Tibial nerve (tissue), 4 donors: ENCODE results near the gene ARHGAP44. TPM values are rescaled to one million over a fixed set of nuclear protein-coding genes. Genes with fewer than 3 reads are reported as not detected.

Experiments used
- DNase-seq, 2 donors: peaks; one replicate each; pipeline ENCODE4 v3.0.0-alpha.2; 2019; ENCODE audit warnings: low spot score in 2 of 2
- H3K27ac ChIP-seq, 4 donors: fragments of 200-600 bp; sonication (generic) in 3 of 4; one replicate each; pipeline ENCODE4 v1.5.1; 2017 to 2019; ENCODE audit warnings: mild to moderate bottlenecking in 1 of 4
- H3K27me3 ChIP-seq, 2 donors: fragments of 200-600 bp; sonication (generic) in 1 of 2; one replicate each; pipeline versions ENCODE4 v1.5.1 to v1.6.0; 2017 to 2019
- H3K36me3 ChIP-seq, 3 donors: fragments of 200-600 bp; sonication (generic); one replicate each; pipeline ENCODE4 v1.5.1; 2018 to 2019
- H3K4me1 ChIP-seq, 4 donors: fragments of 200-600 bp; sonication (generic) in 3 of 4; one replicate each; pipeline ENCODE4 v1.5.1; 2017 to 2019
- H3K4me3 ChIP-seq, 4 donors: fragments of 200-600 bp; sonication (generic) in 3 of 4; one replicate each; pipeline ENCODE4 v1.5.1; 2017 to 2019; ENCODE audit warnings: mild to moderate bottlenecking in 1 of 4, moderate library complexity in 1 of 4
- H3K9me3 ChIP-seq, 4 donors: fragments of 200-600 bp; sonication (generic) in 3 of 4; one replicate each; pipeline ENCODE4 v1.5.1; 2017 to 2019
- EP300 ChIP-seq, 2 donors: sonication (generic); formaldehyde crosslinking; IDR thresholded peaks; one replicate each; pipeline ENCODE4 v1.6.1; 2017; ENCODE audit warnings: antibody characterized with exemption in 2 of 2, mild to moderate bottlenecking in 1 of 2
- POLR2A ChIP-seq, 2 donors: fragments of 450-650 bp; IDR thresholded peaks; one replicate each; pipeline ENCODE4 v1.6.1; 2017; ENCODE audit warnings: antibody characterized with exemption in 2 of 2, mild to moderate bottlenecking in 2 of 2, moderate library complexity in 2 of 2
- WGBS, 2 donors: methylation state at CpG; one replicate each; pipeline ENCODE4 v1.1.5; 2018; 5-methylcytosine and 5-hydroxymethylcytosine counted together
- total RNA-seq, 4 donors: library from RNA; depleted of rRNA; stranded (reverse); fragments of >200 nt; gene quantifications; one replicate each; pipeline ENCODE4 v1.1.0, GENCODE V29; 2016
- TF ChIP-seq, protein P1 (sequence below), 5 experiments: fragments of 200-600 bp in 3 of 5; fragments of 450-650 bp in 2 of 5; sonication (generic) in 3 of 5; IDR thresholded peaks; one replicate each; pipeline ENCODE4 v1.5.1; 2016 to 2019; ENCODE audit warnings: antibody characterized with exemption in 5 of 5, mild to moderate bottlenecking in 3 of 5, moderate library complexity in 2 of 5

The ARHGAP44 gene
- total RNA-seq, 4 donors from 2014 or later, result 1.6 to 4.6 (median 2.7) TPM

DNA sequence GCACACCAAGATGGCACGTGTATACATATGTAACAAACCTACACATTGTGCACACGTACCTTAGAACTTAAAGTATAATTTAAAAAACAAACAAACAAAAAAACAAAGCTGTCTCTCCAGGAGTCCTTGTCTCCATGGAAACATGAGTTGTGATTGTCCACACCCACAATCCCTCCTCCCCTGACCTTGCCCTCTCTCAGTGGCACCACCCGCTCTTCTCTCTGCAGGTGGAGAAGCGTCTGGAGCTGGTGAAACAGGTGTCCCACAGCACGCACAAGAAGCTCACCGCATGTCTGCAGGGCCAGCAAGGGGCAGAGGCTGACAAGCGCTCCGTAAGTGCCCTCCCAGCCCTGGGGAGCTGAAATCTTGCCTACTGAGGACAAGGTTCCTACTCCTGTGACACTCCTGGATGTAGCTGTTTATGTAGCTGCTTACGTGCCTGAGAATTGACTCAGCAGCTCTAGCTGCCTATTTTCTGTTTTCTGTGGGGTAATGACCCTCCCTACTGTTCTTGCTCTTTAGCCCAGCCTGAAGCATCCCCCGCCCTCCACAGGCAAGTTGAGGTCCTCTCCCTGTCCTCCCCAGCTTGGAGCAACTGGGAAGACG lies 107.0 kb downstream of the ARHGAP44 start:
- H3K27ac ChIP-seq, result no peak overlapping the region
- no peaks in the 10 kb centered on the region for H3K27me3 ChIP-seq
- 82 to 85% methylated on average over 11 of the region's 11 CpGs for WGBS, 2 donors
- TF ChIP-seq, protein P1, sequence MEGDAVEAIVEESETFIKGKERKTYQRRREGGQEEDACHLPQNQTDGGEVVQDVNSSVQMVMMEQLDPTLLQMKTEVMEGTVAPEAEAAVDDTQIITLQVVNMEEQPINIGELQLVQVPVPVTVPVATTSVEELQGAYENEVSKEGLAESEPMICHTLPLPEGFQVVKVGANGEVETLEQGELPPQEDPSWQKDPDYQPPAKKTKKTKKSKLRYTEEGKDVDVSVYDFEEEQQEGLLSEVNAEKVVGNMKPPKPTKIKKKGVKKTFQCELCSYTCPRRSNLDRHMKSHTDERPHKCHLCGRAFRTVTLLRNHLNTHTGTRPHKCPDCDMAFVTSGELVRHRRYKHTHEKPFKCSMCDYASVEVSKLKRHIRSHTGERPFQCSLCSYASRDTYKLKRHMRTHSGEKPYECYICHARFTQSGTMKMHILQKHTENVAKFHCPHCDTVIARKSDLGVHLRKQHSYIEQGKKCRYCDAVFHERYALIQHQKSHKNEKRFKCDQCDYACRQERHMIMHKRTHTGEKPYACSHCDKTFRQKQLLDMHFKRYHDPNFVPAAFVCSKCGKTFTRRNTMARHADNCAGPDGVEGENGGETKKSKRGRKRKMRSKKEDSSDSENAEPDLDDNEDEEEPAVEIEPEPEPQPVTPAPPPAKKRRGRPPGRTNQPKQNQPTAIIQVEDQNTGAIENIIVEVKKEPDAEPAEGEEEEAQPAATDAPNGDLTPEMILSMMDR (IDR thresholded peaks at IDR 0.05), result no peak
- TF ChIP-seq POLR2A (IDR thresholded peaks at IDR 0.05), result no peak
- TF ChIP-seq EP300 (IDR thresholded peaks at IDR 0.05), result no peak
- DNase-seq, result no peak
- H3K4me1 ChIP-seq, result no peaks in the 10 kb centered on the region
- H3K36me3 ChIP-seq, result no peaks in the 10 kb centered on the region
- no peak overlapping the region for H3K4me3 ChIP-seq
- peaks cover 0 to 26% (median 0%) of the 10 kb centered on the region in 4 donors for H3K9me3 ChIP-seq

- no peak for DNase-seq
- TF ChIP-seq EP300 (IDR thresholded peaks at IDR 0.05) (no peak), POLR2A (IDR thresholded peaks at IDR 0.05) (no peak)
- TF ChIP-seq, protein P1 (IDR thresholded peaks at IDR 0.05), result no peak
- Histone ChIP-seq H3K4me3 (no peak overlapping the region), H3K27ac (no peak overlapping the region), H3K4me1 (no peaks in the 10 kb centered on the region), H3K27me3 (no peaks in the 10 kb centered on the region), H3K36me3 (no peaks in the 10 kb centered on the region), H3K9me3 (peaks cover 0 to 19% (median 0%) of the 10 kb centered on the region in 4 donors)
- WGBS, 2 donors, result 55 to 59% methylated on average over 3 of the region's 3 CpGs
Observed at GRCh38 chr17:12898110-12898509, 108.8 kb downstream of the ARHGAP44 start.

DNA sequence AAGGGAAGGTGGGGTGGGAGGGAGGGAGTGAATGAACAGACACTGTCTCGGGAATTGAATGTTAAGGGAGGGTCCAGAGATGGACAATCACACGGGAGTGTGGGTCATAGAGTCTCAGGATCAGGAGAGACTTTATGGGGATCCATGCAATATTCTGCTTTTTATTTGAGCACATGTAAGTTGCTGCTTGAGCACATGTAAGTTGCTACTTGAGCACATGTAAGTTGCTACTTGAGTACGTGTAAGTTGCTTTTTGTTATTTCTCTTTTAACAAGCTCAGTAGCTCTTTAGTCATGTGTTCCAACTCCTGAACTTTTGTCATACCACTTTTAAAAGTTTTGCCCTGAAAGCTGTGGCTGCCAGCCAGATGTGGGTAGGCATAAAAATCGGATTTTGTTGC lies 110.3 kb downstream of the ARHGAP44 start:
- no peak for DNase-seq
- peaks cover 0 to 13% (median 0%) of the 10 kb centered on the region in 4 donors for H3K9me3 ChIP-seq
- H3K4me3 ChIP-seq, result no peak overlapping the region
- H3K36me3 ChIP-seq, result no peaks in the 10 kb centered on the region
- H3K27me3 ChIP-seq, result no peaks in the 10 kb centered on the region
- TF ChIP-seq, protein P1 (IDR thresholded peaks at IDR 0.05), result no peak
- 64 to 76% methylated on average over 4 of the region's 4 CpGs for WGBS, 2 donors
- H3K4me1 ChIP-seq, result no peaks in the 10 kb centered on the region
- no peak overlapping the region for H3K27ac ChIP-seq

DNA sequence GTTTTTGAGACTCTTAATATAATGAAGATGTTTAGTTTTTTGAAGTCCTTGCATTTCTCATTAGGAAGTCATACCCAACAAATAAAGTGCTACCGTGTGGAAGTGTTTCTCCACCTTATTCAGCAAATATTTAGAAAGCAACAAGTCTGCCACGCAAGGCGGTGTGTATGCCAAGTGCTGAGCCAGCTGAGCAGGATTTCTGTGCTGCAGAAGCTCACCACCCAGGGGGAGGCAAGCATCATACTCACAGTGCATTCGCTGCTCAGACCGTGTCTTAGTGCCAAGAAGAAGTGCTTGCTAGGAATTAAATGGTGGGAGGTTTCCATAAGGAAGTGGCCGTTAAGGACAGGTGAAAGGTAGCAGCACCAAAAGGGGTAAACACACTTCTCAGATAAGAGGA lies 111.2 kb downstream of the ARHGAP44 start:
- no peak for TF ChIP-seq POLR2A (IDR thresholded peaks at IDR 0.05)
- TF ChIP-seq, protein P1 (IDR thresholded peaks at IDR 0.05), result no peak
- no peak for TF ChIP-seq EP300 (IDR thresholded peaks at IDR 0.05)
- H3K36me3 ChIP-seq, result no peaks in the 10 kb centered on the region
- H3K27me3 ChIP-seq, result no peaks in the 10 kb centered on the region
- H3K27ac ChIP-seq, result no peak overlapping the region
- no peak for DNase-seq
- 94 to 95% methylated on average over 6 of the region's 6 CpGs for WGBS, 2 donors
- no peak overlapping the region for H3K4me3 ChIP-seq
- peaks cover 0 to 13% (median 0%) of the 10 kb centered on the region in 4 donors for H3K9me3 ChIP-seq
- H3K4me1 ChIP-seq, result no peaks in the 10 kb centered on the region

- no peak overlapping the region for H3K27ac ChIP-seq
- no peak for DNase-seq
- no peaks in the 10 kb centered on the region for H3K36me3 ChIP-seq
- TF ChIP-seq, protein P1 (IDR thresholded peaks at IDR 0.05), result no peak
- TF ChIP-seq POLR2A (IDR thresholded peaks at IDR 0.05) (no peak), EP300 (IDR thresholded peaks at IDR 0.05) (no peak)
- peaks cover 0 to 16% (median 0%) of the 10 kb centered on the region in 4 donors for H3K9me3 ChIP-seq
- WGBS, 2 donors, result 85 to 91% methylated on average over 3 of the region's 3 CpGs
- no peaks in the 10 kb centered on the region for H3K27me3 ChIP-seq
- no peaks in the 10 kb centered on the region for H3K4me1 ChIP-seq
- H3K4me3 ChIP-seq, result no peak overlapping the region
Observed at GRCh38 chr17:12902046-12902445, 112.7 kb downstream of the ARHGAP44 start.
